PC-9 (cell line): ENCODE data around the gene MBNL2. TPM values are rescaled to one million over a fixed set of nuclear protein-coding genes. Genes with fewer than 3 reads are reported as not detected.

Experiments used
- BruUV-seq: library from RNA; stranded (reverse); fragments of 400-500 nt; replicated peaks from 2 replicates; lab custom pipeline; 2021; lab: Mats Ljungman, UMichigan
- CTCF ChIA-PET: fragments of 300-600 bp; sonication (Branson Sonifier 250); formaldehyde crosslinking; loops from one replicate; lab custom pipeline; 2022; ENCODE audit warnings: antibody characterized with exemption; lab: Charles Lee
- POLR2A ChIA-PET: fragments of 300-600 bp; sonication (Branson Sonifier 250); formaldehyde crosslinking; loops from one replicate; lab custom pipeline; 2022; ENCODE audit warnings: antibody characterized with exemption; ENCODE audit not compliant: unreplicated experiment; lab: Charles Lee
- DNase-seq, 2 experiments: peaks; one replicate each; pipeline versions ENCODE4 v3.0.0 to v3.0.0-alpha.2; 2015 to 2022; ENCODE audit warnings: mixed read lengths in 1 of 2
- H2AFZ ChIP-seq: fragments of 200-600 bp; sonication (generic); 2 replicates; pipeline ENCODE4 v1.8.1; 2017; ENCODE audit warnings: antibody characterized with exemption
- H3F3A ChIP-seq: fragments of 200-600 bp; sonication (generic); 2 replicates; pipeline ENCODE4 v1.8.1; 2017; ENCODE audit warnings: antibody characterized with exemption, mild to moderate bottlenecking, low read depth; ENCODE audit not compliant: insufficient read depth
- H3K27ac ChIP-seq: fragments of 200-600 bp; sonication (generic); 2 replicates; pipeline ENCODE4 v1.6.1; 2016; ENCODE audit warnings: mixed run types
- H3K27me3 ChIP-seq: fragments of 200-600 bp; sonication (generic); 2 replicates; pipeline ENCODE4 v1.6.1; 2016; ENCODE audit warnings: low read depth, mixed run types; ENCODE audit not compliant: insufficient read depth
- H3K36me3 ChIP-seq: fragments of 200-600 bp; sonication (generic); 2 replicates; pipeline ENCODE4 v1.6.1; 2016; ENCODE audit warnings: low read depth, mixed run types
- H3K4me1 ChIP-seq: fragments of 200-600 bp; sonication (generic); replicated peaks from 2 replicates; pipeline ENCODE4 v1.6.1; 2016; ENCODE audit warnings: mixed run types; ENCODE audit not compliant: insufficient read depth
- H3K4me2 ChIP-seq: fragments of 200-600 bp; sonication (generic); 2 replicates; pipeline ENCODE4 v1.6.1; 2017; ENCODE audit warnings: mixed run types
- H3K4me3 ChIP-seq: fragments of 200-600 bp; sonication (generic); 2 replicates; pipeline ENCODE4 v1.6.1; 2016; ENCODE audit warnings: mixed run types
- H3K79me2 ChIP-seq: fragments of 200-600 bp; sonication (generic); 2 replicates; pipeline ENCODE4 v1.6.1; 2017; ENCODE audit warnings: low read depth, mixed run types
- H3K9me2 ChIP-seq: fragments of 200-600 bp; sonication (generic); 2 replicates; pipeline ENCODE4 v1.8.1; 2017; ENCODE audit warnings: mild to moderate bottlenecking; ENCODE audit not compliant: insufficient read depth
- H3K9me3 ChIP-seq: fragments of 200-600 bp; sonication (generic); 2 replicates; pipeline ENCODE4 v1.8.1; 2016; ENCODE audit warnings: low read depth; ENCODE audit not compliant: insufficient read depth
- H4K20me1 ChIP-seq: fragments of 200-600 bp; sonication (generic); 2 replicates; pipeline ENCODE4 v1.8.1; 2017; ENCODE audit not compliant: insufficient read depth
- CTCF ChIP-seq: fragments of 200-600 bp; sonication (generic); conservative IDR thresholded peaks from 2 replicates; pipeline ENCODE4 v1.6.1; 2017; ENCODE audit warnings: mixed run types, antibody characterized with exemption, mild to moderate bottlenecking, moderate library complexity
- EZH2 ChIP-seq: fragments of 200-600 bp; sonication (generic); IDR thresholded peaks from 2 replicates; pipeline ENCODE4 v1.8.0; 2017; ENCODE audit warnings: antibody characterized with exemption, low read depth
- intact Hi-C: fragments of 100-400 bp; cut with micrococcal nuclease; formaldehyde crosslinking; loops from one replicate; pipeline ENCODE4 v1.10.0; 2022; ENCODE audit not compliant: unreplicated experiment
- total RNA-seq: library from RNA; stranded (reverse); gene quantifications from 2 replicates; pipeline ENCODE4 v1.2.3, GENCODE V29; 2021

Gene MBNL2
- total RNA-seq, 1 experiment from 2014 or later, result 91.3 TPM

GRCh38 chr13:97422118-97423054, 200.3 kb downstream of the MBNL2 start:
- no peak for TF ChIP-seq EZH2
- no peak for TF ChIP-seq CTCF
- ChIA-PET POLR2A (interaction anchor here (0.6 kb wide), 1 partner anchor 438 kb away, joined by 3 read pairs; no protein-coding TSS in a partner anchor), CTCF (no interaction called here)
- no peak overlapping the region for H3K4me2 ChIP-seq
- H2AFZ ChIP-seq, result no peak overlapping the region
- no peaks in the 10 kb centered on the region for H4K20me1 ChIP-seq
- no peaks in the 10 kb centered on the region for H3K36me3 ChIP-seq
- H3K9me2 ChIP-seq, result no peaks in the 10 kb centered on the region
- DNase-seq, result no peak
- H3K27ac ChIP-seq, result no peak overlapping the region
- H3K4me1 ChIP-seq, result no peaks in the 10 kb centered on the region
- no peaks in the 10 kb centered on the region for H3K9me3 ChIP-seq
- BruUV-seq, result no TSS peak
- no peaks in the 10 kb centered on the region for H3K27me3 ChIP-seq
- H3K79me2 ChIP-seq, result no peaks in the 10 kb centered on the region
- H3K4me3 ChIP-seq, result no peak overlapping the region
- no peaks in the 10 kb centered on the region for H3F3A ChIP-seq
- intact Hi-C loops, result no loop called here

GRCh38 chr13:97423300-97424045, 201.3 kb downstream of the MBNL2 start:
- no peaks in the 10 kb centered on the region for H3K79me2 ChIP-seq
- no TSS peak for BruUV-seq
- no peaks in the 10 kb centered on the region for H3K9me2 ChIP-seq
- ChIA-PET CTCF (no interaction called here), POLR2A (no interaction called here)
- no peaks in the 10 kb centered on the region for H3F3A ChIP-seq
- H3K9me3 ChIP-seq, result no peaks in the 10 kb centered on the region
- no peaks in the 10 kb centered on the region for H3K36me3 ChIP-seq
- no peak overlapping the region for H2AFZ ChIP-seq
- TF ChIP-seq EZH2, result no peak
- TF ChIP-seq CTCF, result no peak
- no peak overlapping the region for H3K4me2 ChIP-seq
- no peak overlapping the region for H3K4me3 ChIP-seq
- no peak for DNase-seq
- intact Hi-C loops, result no loop called here
- no peaks in the 10 kb centered on the region for H3K4me1 ChIP-seq
- no peaks in the 10 kb centered on the region for H3K27me3 ChIP-seq
- no peaks in the 10 kb centered on the region for H4K20me1 ChIP-seq
- no peak overlapping the region for H3K27ac ChIP-seq

- no peaks in the 10 kb centered on the region for H3K27me3 ChIP-seq
- H3K79me2 ChIP-seq, result no peaks in the 10 kb centered on the region
- ChIA-PET CTCF (no interaction called here), POLR2A (no interaction called here)
- no peaks in the 10 kb centered on the region for H3K4me1 ChIP-seq
- BruUV-seq, result no TSS peak
- TF ChIP-seq CTCF (no peak), EZH2 (no peak)
- H2AFZ ChIP-seq, result no peak overlapping the region
- no peaks in the 10 kb centered on the region for H4K20me1 ChIP-seq
- H3K9me3 ChIP-seq, result no peaks in the 10 kb centered on the region
- H3K36me3 ChIP-seq, result no peaks in the 10 kb centered on the region
- H3K4me3 ChIP-seq, result no peak overlapping the region
- no peaks in the 10 kb centered on the region for H3K9me2 ChIP-seq
- intact Hi-C loops, result no loop called here
- no peak for DNase-seq
- no peak overlapping the region for H3K4me2 ChIP-seq
- H3K27ac ChIP-seq, result no peak overlapping the region
- no peaks in the 10 kb centered on the region for H3F3A ChIP-seq
Observed at GRCh38 chr13:97425590-97425989, 203.5 kb downstream of the MBNL2 start.
